Gastrocnemius medialis (tissue), 4 donors: ENCODE results near the gene CADPS.

Experiments used
- CTCF ChIP-seq, 5 experiments: fragments of 450-650 bp in 3 of 5; fragments of 200-600 bp in 2 of 5; sonication (generic) in 2 of 5; IDR thresholded peaks in 4 of 5; conservative IDR thresholded peaks in 1 of 5; 1 replicate in 4 of 5; 2 replicates in 1 of 5; pipeline ENCODE4 v1.5.1; 2016 to 2019; ENCODE audit warnings: antibody characterized with exemption in 5 of 5, mild to moderate bottlenecking in 3 of 5, moderate library complexity in 3 of 5
- POLR2A ChIP-seq, 2 donors: fragments of 450-650 bp; IDR thresholded peaks; one replicate each; pipeline ENCODE4 v1.6.1; 2017; ENCODE audit warnings: antibody characterized with exemption in 2 of 2, mild to moderate bottlenecking in 2 of 2, moderate library complexity in 2 of 2

- TF ChIP-seq CTCF (IDR thresholded peaks at IDR 0.05 in 4 of 5, conservative IDR thresholded peaks at IDR 0.05 in 1 of 5) (no peak), POLR2A (IDR thresholded peaks at IDR 0.05) (no peak)
Observed at GRCh38 chr3:62527474-62527873, 347.7 kb downstream of the CADPS start.
